Measurements from ENCODE around the gene TMEM271.
A peak's percentile ranks its signal among the peaks of the same experiment; 100 is the strongest.
"Not testable (repeated sequence)": the region's sequence is repeated elsewhere in the genome, so short reads cannot be mapped to it uniquely, and the experiment has no call there.

Gene TMEM271

DNA sequence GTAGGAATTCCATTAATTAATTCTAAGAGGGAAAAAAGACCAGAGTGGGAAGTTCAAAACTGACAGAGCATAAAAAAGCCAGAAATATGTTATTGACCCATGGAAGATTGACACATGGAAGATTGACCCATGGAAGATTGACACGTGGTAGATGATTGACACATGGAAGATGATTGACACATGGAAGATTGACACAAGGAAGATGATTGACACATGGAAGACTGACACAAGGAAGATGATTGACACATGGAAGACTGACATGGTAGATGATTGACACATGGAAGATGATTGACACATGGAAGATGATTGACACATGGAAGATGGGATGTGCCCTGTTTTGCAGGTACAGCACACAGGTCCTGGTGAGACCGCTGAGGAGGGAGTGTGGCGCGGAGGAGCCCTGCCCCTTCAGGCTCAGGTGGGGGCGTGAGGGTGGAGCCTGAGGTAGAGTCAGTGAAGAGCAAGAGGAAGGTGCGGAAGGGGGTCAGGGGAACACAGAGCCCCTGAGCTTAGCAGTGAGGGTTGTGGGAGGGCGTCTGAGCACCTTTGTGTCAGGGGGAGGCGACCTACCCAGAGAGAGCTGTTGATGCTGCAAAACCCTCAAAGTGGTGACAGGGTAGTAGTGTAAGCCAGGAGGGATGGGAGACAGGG is 33.4 kb upstream of the TMEM271 start:
- DNase-seq = no peak

DNA sequence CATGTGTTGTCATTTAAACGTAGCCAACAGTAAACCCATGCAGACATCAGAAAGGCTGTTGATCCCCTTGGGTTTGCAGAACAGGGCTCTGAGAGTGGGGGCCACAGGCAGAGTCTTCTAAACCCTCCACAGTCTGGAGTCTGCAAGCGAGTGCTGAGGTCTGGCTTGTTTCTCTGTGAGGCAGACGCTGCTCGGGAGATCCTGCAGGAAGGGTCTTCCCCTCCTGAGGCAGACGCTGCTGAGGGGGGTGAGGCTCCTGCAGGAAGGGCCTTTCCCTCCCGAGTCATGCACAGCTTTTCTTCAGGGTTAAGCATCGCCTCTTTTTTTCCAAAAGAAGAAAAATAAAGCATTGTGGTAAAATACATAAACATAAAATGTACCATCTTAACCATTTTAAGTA is 32.1 kb upstream of the TMEM271 start:
- no peak for DNase-seq

DNA sequence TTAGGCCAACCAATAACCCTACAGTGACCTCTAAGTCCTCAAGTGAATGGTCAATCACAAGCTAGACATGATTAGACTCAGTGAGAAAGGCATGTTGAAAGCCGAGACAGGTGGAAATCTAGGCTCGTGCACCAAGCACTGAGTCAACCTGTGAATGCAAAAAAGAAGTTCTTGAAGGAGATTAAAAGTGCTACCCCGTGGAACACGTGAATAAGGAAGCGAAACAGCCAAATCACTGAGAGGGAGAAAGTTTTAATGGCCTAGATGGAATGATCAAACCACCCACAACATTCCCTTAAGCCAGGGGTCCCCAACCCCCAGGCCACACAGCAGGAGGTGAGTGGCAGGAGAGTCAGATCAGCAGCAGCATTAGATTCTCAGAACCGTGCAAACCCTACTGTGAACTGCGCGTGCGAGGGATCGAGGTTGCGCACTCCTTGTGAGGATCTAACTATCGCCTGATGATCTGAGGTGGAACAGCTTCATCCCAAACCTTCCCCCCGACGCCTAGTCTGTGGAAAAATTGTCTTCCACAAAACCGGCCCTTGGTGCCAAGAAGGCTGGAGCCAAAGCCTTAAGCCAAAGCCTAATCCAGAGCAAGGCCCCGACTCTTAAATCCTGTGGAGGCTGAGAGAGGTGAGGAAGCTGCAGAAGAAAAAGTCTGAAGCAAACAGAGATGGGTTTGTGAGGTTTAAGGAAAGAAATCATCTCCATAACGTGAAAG is 29.8 kb upstream of the TMEM271 start:
- no peak for DNase-seq

DNA sequence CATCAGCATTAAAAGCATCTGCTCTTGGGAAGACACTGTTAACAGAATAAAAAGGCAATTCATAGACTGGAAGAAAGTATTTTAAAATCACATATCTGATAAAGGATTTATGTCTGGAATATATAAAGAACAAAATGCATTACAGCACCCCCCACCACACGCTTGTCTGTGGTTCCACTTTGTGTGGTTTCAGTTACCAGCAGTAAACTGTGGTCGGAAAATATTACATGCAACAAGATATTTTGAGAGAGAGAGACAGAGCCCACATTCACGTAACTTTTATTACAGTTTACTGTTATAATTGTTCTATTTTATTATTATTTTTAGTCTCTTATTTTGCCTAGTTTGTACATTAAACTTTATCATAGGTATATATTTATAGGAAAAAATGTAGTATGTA is 28.0 kb upstream of the TMEM271 start:
- no peak for DNase-seq

DNA sequence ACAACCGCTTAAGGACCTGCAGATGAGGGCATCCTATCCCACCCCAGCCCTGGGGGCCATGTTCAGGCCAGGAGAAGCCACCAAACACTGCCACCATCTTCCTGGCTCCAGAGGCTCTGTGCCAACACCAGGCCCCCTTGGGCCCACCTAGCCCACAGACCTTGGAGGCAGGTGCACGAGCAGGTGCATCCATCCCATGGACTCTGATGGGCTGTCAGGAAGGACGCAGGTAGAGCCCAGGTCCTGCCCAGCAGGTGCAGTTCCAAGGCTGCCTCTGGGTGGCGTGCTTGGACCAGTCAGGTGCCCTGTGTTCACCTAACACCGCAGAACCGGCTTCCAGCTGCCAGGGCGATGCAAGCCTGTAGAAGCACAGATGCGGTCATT is 26.5 kb upstream of the TMEM271 start:
- peak; percentile 41 for DNase-seq

DNA sequence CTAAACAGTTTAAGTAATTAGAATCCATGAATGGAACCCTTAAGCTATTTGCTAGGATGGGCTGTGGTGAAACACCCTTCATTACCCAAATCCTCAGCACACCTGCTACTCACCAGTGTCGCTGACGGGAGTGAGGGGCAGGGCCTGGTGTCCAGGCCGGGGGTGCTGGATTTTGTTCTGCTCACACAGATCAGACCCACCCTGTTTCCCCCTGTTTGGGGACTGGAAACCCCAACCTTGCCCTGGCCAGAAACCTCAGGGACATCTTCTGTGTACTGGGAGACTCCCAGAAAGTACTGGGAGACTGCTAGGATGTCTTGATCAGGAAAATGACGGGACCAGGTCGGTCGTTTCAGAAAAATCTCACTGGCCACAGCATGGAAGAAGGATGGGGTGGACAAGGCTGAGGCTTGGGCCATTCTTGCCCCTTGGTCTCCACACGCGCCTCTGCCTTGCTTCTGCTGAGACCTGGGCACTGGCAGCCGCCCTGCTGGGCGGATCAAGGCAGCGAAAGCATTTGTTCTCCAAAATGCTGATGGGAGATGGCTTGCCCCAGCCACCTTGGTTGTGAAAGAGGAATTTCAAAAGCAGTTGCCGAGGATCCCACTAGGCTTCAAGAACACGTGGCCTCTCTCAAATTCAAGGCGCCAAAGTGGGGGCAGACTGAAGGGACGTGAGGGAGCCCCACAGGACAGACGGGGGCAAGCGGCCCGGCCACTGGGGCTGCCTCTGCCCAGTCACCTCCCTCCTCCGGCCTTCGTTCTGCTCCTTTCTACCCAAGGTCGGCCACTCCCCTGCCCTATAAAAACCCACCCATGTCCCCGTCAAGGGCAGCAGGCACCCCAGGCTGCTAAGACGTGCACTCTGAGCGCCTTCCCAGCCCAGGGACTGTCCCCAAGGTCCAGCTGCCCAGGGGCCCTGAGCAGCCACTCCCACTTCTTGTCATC is 25.8 kb upstream of the TMEM271 start:
- no peak for DNase-seq

DNA sequence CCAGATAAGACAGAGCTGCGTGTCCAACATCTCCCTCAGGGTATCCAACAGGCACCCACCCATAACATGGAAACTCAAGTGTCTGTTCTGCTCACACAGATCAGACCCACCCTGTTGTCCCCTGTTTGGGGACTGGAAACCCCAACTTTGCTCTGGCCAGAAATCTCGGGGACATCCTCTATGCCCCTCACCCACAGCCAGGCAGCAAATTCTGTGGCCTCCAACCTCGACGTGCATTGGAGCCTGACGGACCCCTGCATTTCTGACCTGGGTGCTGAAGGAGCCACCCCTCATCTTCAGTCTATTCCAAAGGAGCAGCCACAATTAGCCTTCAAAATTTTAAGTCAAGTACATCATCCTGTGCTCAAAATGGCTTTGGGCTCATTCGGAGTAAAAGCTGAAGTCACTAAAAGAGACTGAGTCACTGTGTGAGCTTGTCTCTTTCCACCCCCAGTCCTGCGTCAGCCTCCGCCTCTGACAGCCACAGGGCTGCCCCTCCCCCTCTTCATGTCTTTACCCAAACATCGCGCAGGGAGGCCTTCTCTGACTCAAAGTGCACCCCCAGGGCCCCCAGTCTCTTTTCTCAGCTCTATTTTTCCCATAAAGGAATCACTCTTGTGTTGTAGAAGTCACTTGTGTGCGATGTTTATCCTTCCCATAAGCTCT is 24.9 kb upstream of the TMEM271 start:
- DNase-seq = no peak

DNA sequence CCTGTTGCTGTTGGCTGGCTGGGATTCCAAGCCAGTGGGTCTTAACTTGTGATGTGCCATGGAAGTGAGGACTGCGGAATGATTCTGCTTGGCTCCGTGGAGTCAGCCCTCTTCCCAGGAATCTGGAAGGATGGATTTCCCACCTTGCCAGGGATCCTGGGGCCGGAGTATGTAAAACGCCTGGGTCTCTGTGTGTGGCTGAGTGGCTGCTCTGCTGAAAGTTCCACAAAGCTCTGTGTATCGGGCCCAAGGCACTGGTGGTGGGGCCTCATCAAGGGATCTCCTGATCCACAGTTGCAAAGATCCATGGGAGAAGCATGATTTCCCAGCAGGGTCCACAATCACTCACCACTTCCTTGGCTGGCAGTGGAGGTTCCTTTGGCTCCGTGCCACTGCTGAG is 24.1 kb upstream of the TMEM271 start:
- no peak for DNase-seq

DNA sequence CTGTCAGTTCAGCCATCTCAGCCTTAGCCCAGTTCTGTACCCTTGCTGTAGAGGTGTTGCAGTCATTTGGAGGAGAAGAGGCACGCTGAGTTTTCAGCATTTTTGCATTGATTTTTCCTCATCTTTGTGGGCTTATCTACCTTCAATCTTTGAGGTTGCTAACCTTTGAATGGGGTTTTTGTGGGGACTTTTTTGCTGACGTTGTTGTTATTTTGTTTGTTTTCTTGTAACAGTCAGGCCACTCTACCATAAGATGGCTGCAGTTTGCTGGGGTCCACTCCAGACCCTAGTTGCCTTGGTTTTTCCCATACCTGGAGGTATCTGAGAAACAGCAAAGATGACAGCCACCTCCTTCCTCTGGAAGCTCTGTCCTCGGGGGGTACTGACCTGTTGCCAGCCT is 22.8 kb upstream of the TMEM271 start:
- DNase-seq = no peak

DNA sequence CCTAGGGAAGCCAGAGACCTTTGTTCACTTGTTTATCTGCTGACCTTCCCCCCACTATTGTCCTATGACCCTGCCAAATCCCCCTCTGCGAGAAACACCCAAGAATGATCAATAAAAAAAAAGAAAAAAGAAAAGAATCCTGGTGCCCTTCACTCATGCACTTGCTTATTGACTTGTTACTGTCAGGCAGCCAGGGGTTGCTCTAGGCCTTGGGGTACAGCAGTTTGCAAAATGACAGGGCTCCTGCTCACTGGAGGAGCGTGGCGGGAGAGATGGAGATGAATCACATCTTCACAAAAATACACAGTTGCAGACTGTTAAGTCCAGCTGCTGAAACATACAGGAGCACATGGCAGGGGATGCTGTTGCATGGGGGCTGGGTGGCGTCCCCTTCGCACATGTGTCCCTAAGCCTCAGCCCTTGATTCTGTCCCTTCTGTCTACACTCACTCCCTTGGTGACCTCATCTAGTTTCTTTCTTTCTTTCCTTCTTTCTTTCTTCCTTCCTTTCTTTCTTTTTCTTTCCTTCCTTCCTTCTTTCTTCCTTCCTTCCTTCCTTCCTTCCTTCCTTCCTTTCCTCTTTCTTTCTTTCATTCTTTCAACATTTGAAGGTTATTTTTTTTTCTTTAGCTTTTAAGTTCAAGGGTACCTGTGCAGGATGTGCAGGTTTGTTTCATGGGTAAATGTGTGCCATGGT is 16.9 kb upstream of the TMEM271 start:
- DNase-seq = no peak

DNA sequence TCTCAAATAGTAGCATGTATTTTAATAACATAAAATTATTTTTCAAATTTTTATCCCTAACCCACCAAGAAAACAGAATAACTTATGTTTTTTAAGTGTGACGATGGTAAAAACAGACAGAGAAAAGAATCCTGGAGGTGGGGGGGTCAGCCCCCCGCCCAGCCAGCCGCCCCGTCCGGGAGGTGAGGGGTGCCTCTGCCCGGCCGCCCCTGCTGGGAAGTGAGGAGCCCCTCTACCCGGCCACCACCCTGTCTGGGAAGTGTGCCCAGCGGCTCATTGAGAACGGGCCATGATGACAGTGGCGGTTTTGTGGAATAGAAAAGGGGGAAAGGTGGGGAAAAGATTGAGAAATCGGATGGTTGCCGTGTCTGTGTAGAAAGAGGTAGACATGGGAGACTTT is 16.1 kb upstream of the TMEM271 start:
- not testable (repeated sequence) for DNase-seq

DNA sequence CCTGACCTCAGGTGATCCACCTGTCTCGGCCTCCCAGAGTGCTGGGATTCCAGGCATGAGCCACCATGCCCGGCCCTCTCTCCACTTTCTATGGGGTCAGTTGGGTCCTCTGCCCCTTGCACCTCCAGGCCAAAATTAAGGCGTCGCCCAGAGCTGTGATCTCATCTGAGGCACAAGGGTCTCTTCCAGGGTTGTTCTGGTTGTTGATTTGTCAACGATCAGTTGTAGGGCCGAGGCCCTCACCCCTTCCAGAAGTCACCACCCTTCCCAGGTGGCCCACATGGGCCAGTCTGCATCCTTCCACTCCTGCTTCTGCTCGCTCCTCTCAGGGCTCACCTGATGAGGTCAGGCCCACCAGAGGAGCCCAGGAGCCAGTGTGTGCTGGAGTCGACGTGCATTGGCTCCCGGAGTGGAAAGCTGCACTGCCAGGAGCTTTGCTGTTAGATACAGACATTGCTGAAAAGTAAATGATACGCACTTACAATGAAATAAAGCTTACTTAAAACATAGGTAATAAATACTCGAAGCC is 14.3 kb upstream of the TMEM271 start:
- DNase-seq = no peak

DNA sequence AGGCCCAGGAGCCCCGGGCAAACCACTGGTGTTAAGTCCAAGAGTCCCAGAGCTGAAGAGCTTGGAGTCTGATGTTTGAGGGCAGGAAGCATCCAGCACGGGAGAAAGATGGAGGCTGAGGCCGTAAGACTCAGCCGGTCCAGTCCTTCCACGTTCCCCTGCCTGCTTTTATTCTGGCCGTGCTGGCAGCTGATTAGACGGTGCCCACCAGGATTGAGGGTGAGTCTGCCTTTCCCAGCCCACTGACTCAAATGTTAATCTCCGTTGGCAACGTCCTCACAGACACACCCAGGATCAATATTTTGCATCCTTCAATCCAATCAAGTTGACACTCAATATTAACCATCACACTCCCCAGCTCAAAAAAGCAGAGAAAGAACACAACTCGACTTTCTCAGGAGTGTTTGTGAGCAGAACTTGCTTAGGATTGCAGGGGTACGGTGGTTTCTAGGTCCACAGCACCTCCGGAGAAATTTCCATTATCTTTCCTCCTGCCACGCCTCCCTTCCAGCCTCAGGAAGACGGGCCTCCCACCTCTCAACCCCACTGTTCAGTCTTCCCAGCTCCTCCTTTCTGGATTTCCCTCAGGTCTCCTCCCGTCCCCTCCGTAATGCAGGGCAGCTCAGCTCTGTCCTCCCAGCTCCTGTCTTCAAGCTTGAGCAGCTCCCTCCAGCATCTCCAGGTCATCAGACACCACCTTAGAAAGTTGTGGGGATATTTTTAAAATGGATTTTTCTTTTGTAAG is 13.3 kb upstream of the TMEM271 start:
- no peak for DNase-seq

DNA sequence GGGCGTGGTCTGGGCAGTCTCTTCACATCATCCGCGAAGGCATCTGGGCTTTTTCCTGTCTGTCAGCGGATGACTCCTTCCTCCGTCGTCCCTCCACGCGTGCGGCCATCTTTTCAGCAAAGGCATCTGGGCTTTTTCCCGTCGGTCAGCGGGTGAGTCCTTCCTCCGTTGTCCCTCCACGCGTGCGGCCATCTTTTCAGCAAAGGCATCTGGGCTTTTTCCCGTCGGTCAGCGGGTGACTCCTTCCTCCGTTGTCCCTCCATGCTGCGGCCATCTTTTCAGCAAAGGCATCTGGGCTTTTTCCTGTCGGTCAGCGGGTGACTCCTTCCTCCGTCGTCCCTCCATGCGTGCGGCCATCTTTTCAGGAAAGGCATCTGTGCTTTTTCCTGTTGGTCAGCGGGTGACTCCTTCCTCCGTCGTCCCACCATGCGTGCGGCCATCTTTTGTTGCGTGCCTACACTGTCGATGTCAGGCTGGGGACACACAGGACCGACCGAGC is 12.3 kb upstream of the TMEM271 start:
- DNase-seq = no peak

DNA sequence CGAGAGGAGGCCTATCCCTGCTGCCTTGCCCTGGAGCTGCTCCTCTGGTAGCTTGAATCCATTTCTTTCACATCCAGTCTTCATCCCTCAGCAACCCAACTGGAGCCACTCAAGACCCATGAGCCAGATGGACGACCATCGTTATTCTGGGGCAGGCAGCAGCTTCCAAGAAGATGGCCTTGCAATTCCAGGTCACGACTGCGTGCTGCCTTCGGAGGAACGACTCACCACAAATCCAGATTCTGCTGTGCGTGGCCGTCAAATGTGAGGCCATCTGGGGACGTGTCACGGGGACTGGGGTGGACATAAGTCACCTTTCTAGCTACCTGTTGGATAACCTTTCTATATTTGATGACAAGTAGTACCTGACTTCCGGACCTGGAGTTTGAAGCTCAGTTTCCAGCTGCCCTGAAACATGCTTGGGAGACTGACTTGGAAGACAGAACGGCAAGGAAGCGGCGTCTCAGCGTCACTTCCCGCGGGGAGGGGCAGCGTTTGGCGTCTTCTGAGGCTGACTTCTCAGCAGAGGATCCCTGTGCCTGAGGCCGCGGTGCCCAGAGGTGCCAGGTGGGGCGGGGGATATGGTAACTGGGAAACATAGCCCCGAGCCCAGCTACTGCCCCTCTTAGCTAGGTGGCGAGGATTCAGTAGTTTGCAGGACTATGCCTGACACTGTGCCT is 11.7 kb upstream of the TMEM271 start:
- no peak for DNase-seq

DNA sequence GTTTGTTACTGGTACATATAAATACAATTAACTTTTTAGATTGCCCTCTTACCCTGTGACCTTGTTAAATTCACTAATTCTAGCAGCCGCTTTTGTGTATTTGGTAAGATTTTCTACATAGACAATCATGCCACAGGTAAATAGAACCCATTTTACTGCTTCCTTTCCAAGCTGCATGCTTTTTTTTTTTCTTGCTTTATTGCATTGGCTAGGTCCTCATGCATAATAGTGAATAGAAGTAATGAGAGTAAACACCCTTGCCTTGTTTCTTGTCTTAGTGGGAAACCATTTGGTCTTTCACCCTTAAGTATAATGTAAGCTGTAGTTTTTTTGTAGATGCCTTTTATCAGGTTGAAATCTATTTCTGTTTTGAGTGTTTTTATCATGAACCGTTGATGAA is 7.7 kb upstream of the TMEM271 start:
- no peak for DNase-seq

DNA sequence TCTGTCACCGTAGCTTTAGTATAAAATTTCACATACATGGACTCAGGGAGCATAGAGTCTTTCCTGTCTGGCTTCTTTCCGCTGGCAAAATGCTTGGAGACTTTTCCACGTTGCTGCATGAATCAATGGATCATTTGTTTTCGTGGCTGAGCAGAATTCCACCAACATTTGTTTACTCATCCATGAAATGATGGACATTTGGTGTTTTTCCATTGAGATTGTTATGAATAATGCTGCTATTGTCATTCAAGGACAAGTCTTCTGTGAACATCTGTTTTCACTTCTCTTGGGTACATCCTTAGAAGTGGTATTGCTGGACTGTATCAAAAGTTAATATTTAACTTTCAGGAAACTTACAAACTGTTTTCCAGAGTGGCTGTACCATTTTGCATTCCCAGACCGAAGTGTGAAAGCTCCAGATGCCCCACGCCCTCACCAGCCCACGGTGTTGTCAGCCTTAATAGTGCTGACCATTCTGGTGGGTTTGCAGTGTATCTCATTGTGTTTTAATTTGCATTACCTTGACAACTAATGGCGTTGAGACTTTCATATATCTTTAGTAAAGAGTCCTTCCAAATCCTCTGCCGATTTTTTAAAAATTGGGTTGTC is 5.8 kb upstream of the TMEM271 start:
- no peak for DNase-seq

DNA sequence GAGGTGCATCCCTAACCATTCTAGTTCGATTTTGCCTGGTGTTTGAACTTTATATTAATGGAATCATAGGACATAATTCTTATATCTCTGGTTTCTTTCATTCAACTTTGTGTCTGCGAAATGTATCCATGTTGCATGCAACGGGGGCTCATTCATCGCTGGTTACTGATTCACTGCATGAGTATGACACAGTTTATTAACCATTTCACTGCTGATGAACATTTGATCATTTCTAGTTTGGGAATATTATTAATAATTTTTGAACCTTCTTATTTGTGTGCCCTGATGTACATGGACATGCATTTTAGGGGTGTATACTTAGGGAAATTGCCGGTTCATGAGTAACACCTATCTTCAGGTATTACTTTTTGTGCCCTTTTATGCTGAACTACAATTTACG is 5.1 kb upstream of the TMEM271 start:
- DNase-seq = no peak

DNA sequence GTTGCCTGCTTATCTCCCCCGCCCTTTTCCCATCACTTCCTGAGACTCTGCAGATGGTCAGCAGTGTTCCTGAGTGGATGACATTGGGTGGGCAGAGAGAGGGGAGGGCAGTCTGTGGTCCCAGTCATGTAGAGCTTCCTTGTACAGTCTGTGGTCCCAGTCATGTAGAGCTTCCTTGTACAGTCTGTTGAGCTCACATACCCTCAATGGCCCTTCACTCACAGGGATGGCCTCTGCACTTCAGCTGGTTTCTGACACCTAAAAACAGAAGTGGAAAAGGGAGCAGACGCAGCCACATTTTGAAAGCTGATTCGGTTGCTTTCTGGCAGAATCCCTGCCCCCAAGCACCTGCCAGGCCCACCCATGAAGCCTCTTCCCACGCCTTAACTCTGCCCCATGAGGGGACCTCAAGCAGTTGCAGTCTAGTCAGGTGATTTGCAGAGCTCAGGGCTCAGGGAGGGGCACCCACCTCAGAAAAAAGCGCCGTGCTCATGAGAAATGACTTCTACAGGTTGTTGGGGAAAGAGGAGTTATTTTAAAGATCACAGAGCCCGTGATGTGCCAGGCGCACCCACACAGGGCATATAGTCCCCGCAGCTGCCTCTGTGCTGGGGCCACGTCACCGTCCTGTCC is 3.6 kb upstream of the TMEM271 start:
- DNase-seq = no peak

Data from CD4-positive, alpha-beta T cell treated with Interferon gamma for 1 hour (primary cell).